NB4 (cell line): Measurements from ENCODE around the gene CDH4.

Source experiments
- MYC ChIP-seq: IDR thresholded peaks from 2 replicates; pipeline ENCODE4 v1.6.1; 2011; ENCODE audit warnings: low read depth, low read length
- POLR2A ChIP-seq: IDR thresholded peaks from 2 replicates; pipeline ENCODE4 v1.6.1; 2011; ENCODE audit warnings: mild to moderate bottlenecking; ENCODE audit not compliant: insufficient read length; ENCODE audit errors: extremely low read depth
- TF ChIP-seq, protein P1 (sequence below): IDR thresholded peaks from one replicate; pipeline ENCODE4 v1.5.1; 2012; ENCODE audit warnings: low read depth, low read length
- TF ChIP-seq, protein P2 (sequence below): IDR thresholded peaks from 2 replicates; pipeline ENCODE4 v1.6.1; 2011; ENCODE audit warnings: low read depth, low read length

DNA sequence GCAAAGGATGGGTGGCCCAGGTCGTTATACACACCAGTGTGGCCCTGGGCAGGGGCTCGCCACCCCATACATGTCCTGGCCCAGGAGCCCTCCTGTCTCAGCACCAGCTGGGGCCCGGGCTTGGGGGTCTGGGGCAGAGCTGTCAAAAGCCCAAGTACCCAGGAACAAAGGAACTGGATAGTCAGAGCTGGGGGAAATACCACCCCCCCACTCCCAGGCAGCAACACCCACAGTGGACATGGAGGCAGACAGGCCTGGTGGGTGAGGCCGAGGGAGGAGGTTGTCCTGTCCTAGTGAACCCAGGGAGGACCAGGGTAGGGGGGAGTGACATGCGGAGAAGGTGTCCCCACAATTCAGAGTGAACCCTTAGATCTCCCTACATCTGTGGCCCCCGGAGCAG lies 406.5 kb downstream of the CDH4 start:
- TF ChIP-seq, protein P1, sequence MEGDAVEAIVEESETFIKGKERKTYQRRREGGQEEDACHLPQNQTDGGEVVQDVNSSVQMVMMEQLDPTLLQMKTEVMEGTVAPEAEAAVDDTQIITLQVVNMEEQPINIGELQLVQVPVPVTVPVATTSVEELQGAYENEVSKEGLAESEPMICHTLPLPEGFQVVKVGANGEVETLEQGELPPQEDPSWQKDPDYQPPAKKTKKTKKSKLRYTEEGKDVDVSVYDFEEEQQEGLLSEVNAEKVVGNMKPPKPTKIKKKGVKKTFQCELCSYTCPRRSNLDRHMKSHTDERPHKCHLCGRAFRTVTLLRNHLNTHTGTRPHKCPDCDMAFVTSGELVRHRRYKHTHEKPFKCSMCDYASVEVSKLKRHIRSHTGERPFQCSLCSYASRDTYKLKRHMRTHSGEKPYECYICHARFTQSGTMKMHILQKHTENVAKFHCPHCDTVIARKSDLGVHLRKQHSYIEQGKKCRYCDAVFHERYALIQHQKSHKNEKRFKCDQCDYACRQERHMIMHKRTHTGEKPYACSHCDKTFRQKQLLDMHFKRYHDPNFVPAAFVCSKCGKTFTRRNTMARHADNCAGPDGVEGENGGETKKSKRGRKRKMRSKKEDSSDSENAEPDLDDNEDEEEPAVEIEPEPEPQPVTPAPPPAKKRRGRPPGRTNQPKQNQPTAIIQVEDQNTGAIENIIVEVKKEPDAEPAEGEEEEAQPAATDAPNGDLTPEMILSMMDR: no peak
- TF ChIP-seq, protein P2, sequence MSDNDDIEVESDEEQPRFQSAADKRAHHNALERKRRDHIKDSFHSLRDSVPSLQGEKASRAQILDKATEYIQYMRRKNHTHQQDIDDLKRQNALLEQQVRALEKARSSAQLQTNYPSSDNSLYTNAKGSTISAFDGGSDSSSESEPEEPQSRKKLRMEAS: no peak
- TF ChIP-seq POLR2A (no peak), MYC (no peak)
